ENCODE data around the gene JOSD1.

Gene JOSD1

GRCh38 chr22:38737302-38738060, 36.7 kb upstream of the JOSD1 start:
- in situ Hi-C loops (cut with MboI; ENCODE audit: low pct_unique_long_range_greater_than_20kb, low sequenced_read_pairs, unreplicated experiment): no loop called here
- TF ChIP-seq, protein P1, sequence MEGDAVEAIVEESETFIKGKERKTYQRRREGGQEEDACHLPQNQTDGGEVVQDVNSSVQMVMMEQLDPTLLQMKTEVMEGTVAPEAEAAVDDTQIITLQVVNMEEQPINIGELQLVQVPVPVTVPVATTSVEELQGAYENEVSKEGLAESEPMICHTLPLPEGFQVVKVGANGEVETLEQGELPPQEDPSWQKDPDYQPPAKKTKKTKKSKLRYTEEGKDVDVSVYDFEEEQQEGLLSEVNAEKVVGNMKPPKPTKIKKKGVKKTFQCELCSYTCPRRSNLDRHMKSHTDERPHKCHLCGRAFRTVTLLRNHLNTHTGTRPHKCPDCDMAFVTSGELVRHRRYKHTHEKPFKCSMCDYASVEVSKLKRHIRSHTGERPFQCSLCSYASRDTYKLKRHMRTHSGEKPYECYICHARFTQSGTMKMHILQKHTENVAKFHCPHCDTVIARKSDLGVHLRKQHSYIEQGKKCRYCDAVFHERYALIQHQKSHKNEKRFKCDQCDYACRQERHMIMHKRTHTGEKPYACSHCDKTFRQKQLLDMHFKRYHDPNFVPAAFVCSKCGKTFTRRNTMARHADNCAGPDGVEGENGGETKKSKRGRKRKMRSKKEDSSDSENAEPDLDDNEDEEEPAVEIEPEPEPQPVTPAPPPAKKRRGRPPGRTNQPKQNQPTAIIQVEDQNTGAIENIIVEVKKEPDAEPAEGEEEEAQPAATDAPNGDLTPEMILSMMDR (IDR thresholded peaks at IDR 0.05; ENCODE audit: extremely low read depth, insufficient read depth, missing control alignments): no peak
- DNase-seq (ENCODE audit: low spot score): no peak

DNA sequence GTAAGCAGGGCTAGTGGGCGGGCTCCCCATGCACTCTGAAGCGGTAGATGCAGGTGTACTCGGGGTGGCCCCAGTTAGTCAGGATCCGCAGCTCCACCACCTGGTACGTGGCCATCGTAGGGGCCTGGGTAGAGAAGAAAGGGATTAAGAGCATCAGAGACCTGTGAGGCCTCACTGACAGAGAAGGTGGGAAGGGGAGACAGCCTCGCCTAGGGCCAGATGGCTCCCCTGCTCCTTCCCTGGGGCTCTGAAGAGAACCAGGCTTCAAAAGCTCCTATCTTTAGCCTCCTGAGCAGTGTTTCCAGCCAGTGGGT, 35.5 kb upstream of the JOSD1 start:
- in situ Hi-C loops (cut with MboI; ENCODE audit: low pct_unique_long_range_greater_than_20kb, low sequenced_read_pairs, unreplicated experiment): no loop called here
- TF ChIP-seq, protein P1 (IDR thresholded peaks at IDR 0.05; ENCODE audit: extremely low read depth, insufficient read depth, missing control alignments): no peak
- DNase-seq (ENCODE audit: low spot score): no peak

DNA sequence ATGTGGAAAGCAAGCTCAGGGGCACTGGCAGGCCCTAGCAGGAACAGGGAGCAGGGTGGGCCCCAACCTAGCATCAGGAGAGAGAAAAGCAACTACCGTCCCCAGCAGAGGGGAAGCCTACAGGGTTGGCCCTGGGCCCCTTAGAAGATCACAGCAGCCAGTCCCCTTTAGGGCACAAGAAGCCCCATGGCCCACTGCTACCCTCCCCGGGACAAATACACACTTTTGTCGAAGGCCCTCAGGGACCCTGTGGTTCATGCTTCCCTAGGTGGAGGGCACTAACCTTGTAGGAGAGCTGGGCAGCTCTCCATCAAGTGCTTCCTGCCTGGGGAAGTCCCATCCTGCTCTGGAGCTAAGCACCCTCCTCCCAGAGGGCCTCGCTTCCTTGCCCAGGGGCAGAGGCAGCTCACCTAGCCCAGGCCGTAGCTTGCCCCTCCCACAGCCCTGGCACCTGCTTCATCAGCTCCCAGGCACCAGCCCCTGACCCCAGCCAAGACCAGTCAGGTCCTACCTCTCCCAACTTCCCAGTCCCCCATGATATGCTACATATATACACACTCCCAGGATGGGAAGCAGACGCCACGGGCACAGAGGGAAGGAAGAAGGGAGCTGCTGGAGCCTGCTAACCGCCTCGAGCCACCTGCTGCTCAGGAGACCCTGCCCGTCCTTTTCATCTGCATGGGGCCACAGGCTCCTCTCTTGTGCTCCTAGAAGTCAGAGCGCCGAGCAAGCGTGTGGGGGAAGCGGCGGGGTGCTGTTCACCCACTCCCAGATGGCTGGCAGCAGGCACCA, 34.9 kb upstream of the JOSD1 start:
- in situ Hi-C loops (cut with MboI; ENCODE audit: low pct_unique_long_range_greater_than_20kb, low sequenced_read_pairs, unreplicated experiment): no loop called here
- no peak for DNase-seq (ENCODE audit: low spot score)
- TF ChIP-seq, protein P1 (IDR thresholded peaks at IDR 0.05; ENCODE audit: extremely low read depth, insufficient read depth, missing control alignments): no peak

DNA sequence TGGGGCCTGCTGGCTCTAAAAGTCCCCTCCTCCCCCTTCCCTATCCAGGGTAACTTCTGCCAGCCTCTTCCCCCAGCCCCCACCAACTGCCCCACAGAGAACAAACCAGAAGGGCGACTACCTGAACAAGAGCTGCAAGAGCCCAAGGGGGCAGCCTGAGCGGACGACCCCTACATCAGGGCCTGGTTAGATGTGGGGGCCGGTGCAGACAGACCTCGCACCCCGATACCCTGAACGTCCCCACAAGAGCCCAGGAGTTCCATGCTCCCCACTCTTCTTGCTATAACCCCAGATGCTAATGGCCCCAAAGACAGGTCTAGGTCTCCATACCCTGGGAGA, 34.4 kb upstream of the JOSD1 start:
- TF ChIP-seq, protein P1 (IDR thresholded peaks at IDR 0.05; ENCODE audit: extremely low read depth, insufficient read depth, missing control alignments): no peak
- in situ Hi-C loops (cut with MboI; ENCODE audit: low pct_unique_long_range_greater_than_20kb, low sequenced_read_pairs, unreplicated experiment): no loop called here
- DNase-seq (ENCODE audit: low spot score): no peak

GRCh38 chr22:38734421-38735100, 33.8 kb upstream of the JOSD1 start:
- TF ChIP-seq, protein P1 (IDR thresholded peaks at IDR 0.05; ENCODE audit: extremely low read depth, insufficient read depth, missing control alignments): no peak
- no peak for DNase-seq (ENCODE audit: low spot score)
- in situ Hi-C loops (cut with MboI; ENCODE audit: low pct_unique_long_range_greater_than_20kb, low sequenced_read_pairs, unreplicated experiment): no loop called here

GRCh38 chr22:38733724-38734381, 33.1 kb upstream of the JOSD1 start:
- TF ChIP-seq, protein P1 (IDR thresholded peaks at IDR 0.05; ENCODE audit: extremely low read depth, insufficient read depth, missing control alignments): no peak
- in situ Hi-C loops (cut with MboI; ENCODE audit: low pct_unique_long_range_greater_than_20kb, low sequenced_read_pairs, unreplicated experiment): no loop called here
- DNase-seq (ENCODE audit: low spot score): no peak
